GM23338 (cell line): ENCODE results near the gene ASAP2. TPM values are rescaled to one million over a fixed set of nuclear protein-coding genes. Genes with fewer than 3 reads are reported as not detected.

Experiments
- ATAC-seq: fragments of 200-7000 bp; cut with Tn5 transposase; 3 replicates; pipeline ENCODE4 v1.9.1; 2020
- DNase-seq: peaks from one replicate; pipeline ENCODE4 v3.0.0-alpha.2; 2015; ENCODE audit warnings: low spot score
- H2AFZ ChIP-seq: fragments of 200-600 bp; sonication (generic); 2 replicates; pipeline ENCODE4 v1.8.0; 2016; ENCODE audit warnings: antibody characterized with exemption, mild to moderate bottlenecking, moderate library complexity
- H3F3A ChIP-seq: fragments of 200-600 bp; sonication (generic); replicated peaks from 2 replicates; pipeline ENCODE4 v1.8.0; 2017; ENCODE audit warnings: antibody characterized with exemption, mixed run types, low read depth
- H3K27ac ChIP-seq: fragments of 200-600 bp; sonication (generic); 2 replicates; pipeline ENCODE4 v1.6.1; 2016; ENCODE audit warnings: low read depth
- H3K27me3 ChIP-seq: fragments of 200-600 bp; sonication (generic); 2 replicates; pipeline ENCODE4 v1.8.0; 2016; ENCODE audit warnings: mild to moderate bottlenecking, mixed run types, moderate library complexity; ENCODE audit not compliant: insufficient read depth
- H3K36me3 ChIP-seq: fragments of 200-600 bp; sonication (generic); 2 replicates; pipeline ENCODE4 v1.8.0; 2016; ENCODE audit warnings: mild to moderate bottlenecking; ENCODE audit not compliant: insufficient read depth
- H3K4me1 ChIP-seq: fragments of 200-600 bp; sonication (generic); 2 replicates; pipeline ENCODE4 v1.8.0; 2016; ENCODE audit warnings: mild to moderate bottlenecking, moderate library complexity; ENCODE audit not compliant: insufficient read depth
- H3K4me2 ChIP-seq: fragments of 200-600 bp; sonication (generic); 2 replicates; pipeline ENCODE4 v1.7.1; 2017; ENCODE audit warnings: mixed run types
- H3K4me3 ChIP-seq: fragments of 200-600 bp; sonication (generic); 2 replicates; pipeline ENCODE4 v1.6.1; 2016; ENCODE audit warnings: mixed run types
- H3K79me2 ChIP-seq: fragments of 200-600 bp; sonication (generic); replicated peaks from 2 replicates; pipeline ENCODE4 v1.8.0; 2017; ENCODE audit warnings: mild to moderate bottlenecking; ENCODE audit not compliant: insufficient read depth
- H3K9me2 ChIP-seq: fragments of 200-600 bp; sonication (generic); 2 replicates; pipeline ENCODE4 v1.8.0; 2017; ENCODE audit not compliant: insufficient read depth
- H4K20me1 ChIP-seq: fragments of 200-600 bp; sonication (generic); replicated peaks from 2 replicates; pipeline ENCODE4 v1.8.0; 2017; ENCODE audit warnings: mild to moderate bottlenecking; ENCODE audit not compliant: insufficient read depth
- H3K27ac Mint-ChIP-seq: 2 replicates; pipeline ENCODE4 v1.8.0; 2020; ENCODE audit warnings: inconsistent platforms, mild to moderate bottlenecking, moderate library complexity, mixed read lengths
- H3K27me3 Mint-ChIP-seq: 3 replicates; pipeline ENCODE4 v1.8.0; 2022; ENCODE audit warnings: low read depth, mild to moderate bottlenecking, moderate library complexity, mixed read lengths, inconsistent platforms; ENCODE audit not compliant: insufficient read depth, poor library complexity
- H3K36me3 Mint-ChIP-seq: 3 replicates; pipeline ENCODE4 v1.8.0; 2021; ENCODE audit warnings: low read depth, mild to moderate bottlenecking, inconsistent platforms, moderate library complexity, mixed read lengths
- H3K4me1 Mint-ChIP-seq: 3 replicates; pipeline ENCODE4 v1.8.0; 2020; ENCODE audit warnings: mild to moderate bottlenecking, inconsistent platforms, mixed read lengths
- H3K4me3 Mint-ChIP-seq: 3 replicates; pipeline ENCODE4 v1.8.0; 2021; ENCODE audit warnings: moderate library complexity, mild to moderate bottlenecking, inconsistent platforms, mixed read lengths
- H3K9me3 Mint-ChIP-seq: 3 replicates; pipeline ENCODE4 v1.8.0; 2020; ENCODE audit warnings: moderate library complexity, mild to moderate bottlenecking, inconsistent platforms, mixed read lengths
- CREB1 ChIP-seq: fragments of 250-450 bp; sonication (Bioruptor Pico); IDR thresholded peaks from 2 replicates; pipeline ENCODE4 v1.5.0; 2020; ENCODE audit warnings: low read depth, mild to moderate bottlenecking, moderate library complexity
- EZH2 ChIP-seq: fragments of 200-600 bp; sonication (generic); IDR thresholded peaks from one replicate; pipeline ENCODE4 v1.8.0; 2017; ENCODE audit warnings: antibody characterized with exemption, mild to moderate bottlenecking, low read depth; ENCODE audit not compliant: unreplicated experiment
- EZH2phosphoT487 ChIP-seq: fragments of 200-600 bp; sonication (generic); IDR thresholded peaks from one replicate; pipeline ENCODE4 v1.8.1; 2018; ENCODE audit warnings: antibody characterized with exemption; ENCODE audit not compliant: unreplicated experiment
- JUNB ChIP-seq: IDR thresholded peaks from one replicate; pipeline ENCODE4 v1.6.1; 2016; ENCODE audit warnings: antibody characterized with exemption; ENCODE audit not compliant: unreplicated experiment
- NANOG ChIP-seq: IDR thresholded peaks from 2 replicates; pipeline ENCODE4 v1.6.1; 2016; ENCODE audit warnings: antibody characterized with exemption, borderline replicate concordance
- POLR2AphosphoS5 ChIP-seq: IDR thresholded peaks from 2 replicates; pipeline ENCODE4 v1.6.1; 2016; ENCODE audit warnings: antibody characterized with exemption, low read depth
- STAT1 ChIP-seq: IDR thresholded peaks from one replicate; pipeline ENCODE4 v1.6.1; 2016; ENCODE audit warnings: antibody characterized with exemption; ENCODE audit not compliant: unreplicated experiment
- ZNF114 ChIP-seq: fragments of 250-450 bp; sonication (Bioruptor Pico); IDR thresholded peaks from 2 replicates; pipeline ENCODE4 v1.5.0; 2020; ENCODE audit warnings: mild to moderate bottlenecking, moderate library complexity
- ZNF331 ChIP-seq: fragments of 250-450 bp; sonication (Bioruptor Pico); IDR thresholded peaks from 2 replicates; pipeline ENCODE4 v1.5.0; 2020; ENCODE audit warnings: low read depth, mild to moderate bottlenecking, moderate library complexity
- polyA plus RNA-seq: library from polyadenylated mRNA; unstranded; fragments of >200 nt; fragmentation: Nextera tagmentation; extraction: Ambion mirVana; gene quantifications from 2 replicates; pipeline ENCODE4 v1.2.1, GENCODE V29; 2016
- total RNA-seq: library from RNA; depleted of rRNA; stranded (reverse); fragments of >200 nt; shearing (Covaris generic); gene quantifications from 2 replicates; pipeline ENCODE4 v1.2.3, GENCODE V29; 2014
- TF ChIP-seq, protein P1 (sequence below): fragments of 250-450 bp; sonication (Bioruptor Pico); IDR thresholded peaks from 2 replicates; pipeline ENCODE4 v1.5.0; 2020; ENCODE audit warnings: mild to moderate bottlenecking, moderate library complexity
- TF ChIP-seq, protein P2 (sequence below), 2 experiments: fragments of 200-600 bp in 1 of 2; sonication (generic) in 1 of 2; conservative IDR thresholded peaks; 2 replicates each; pipeline versions ENCODE4 v1.5.1 to v1.6.1; 2016 to 2017; ENCODE audit warnings: antibody characterized with exemption in 2 of 2, low read depth in 2 of 2, mild to moderate bottlenecking in 2 of 2, moderate library complexity in 1 of 2
- TF ChIP-seq, protein P3 (sequence below): IDR thresholded peaks from 2 replicates; pipeline ENCODE4 v1.6.1; 2016; ENCODE audit warnings: antibody characterized with exemption
- TF ChIP-seq, protein P4 (sequence below): IDR thresholded peaks from one replicate; pipeline ENCODE4 v1.6.1; 2018; ENCODE audit warnings: antibody characterized with exemption; ENCODE audit not compliant: unreplicated experiment

ASAP2 gene
- total and polyA plus RNA-seq, 2 experiments from 2014 or later: 2.6 to 15.6 TPM

DNA sequence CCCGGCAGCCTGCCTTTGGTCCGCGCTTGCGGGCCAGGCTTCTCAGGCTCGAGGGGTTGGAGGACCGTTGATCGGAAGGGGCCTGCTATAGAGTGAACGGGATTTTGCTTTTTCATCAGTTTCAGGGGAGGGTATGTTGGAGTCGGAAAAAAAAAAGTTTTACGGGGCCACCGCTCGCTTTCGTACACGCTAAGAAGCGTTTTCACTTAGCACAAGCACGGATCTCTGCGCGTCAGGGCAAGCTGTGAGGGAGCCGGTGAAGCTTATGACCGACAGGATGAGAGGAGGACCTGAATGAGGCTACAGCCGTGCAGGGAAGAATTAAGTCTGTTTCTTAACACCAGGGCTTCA lies 217.3 kb downstream of the ASAP2 start:
- ATAC-seq: peak; percentile 4; the same call in 2 of the 3 replicates
- Mint-ChIP-seq H3K36me3 (peaks cover 3% of the 10 kb centered on the region; the same call in 2 of the 3 replicates), H3K4me3 (no peak overlapping the region), H3K4me1 (peaks cover 9% of the 10 kb centered on the region), H3K27ac (peak overlapping the region; percentile 94), H3K9me3 (no peaks in the 10 kb centered on the region), H3K27me3 (peaks cover 15% of the 10 kb centered on the region)
- Histone ChIP-seq H2AFZ (peak overlapping the region; percentile 96; the same call in 1 of the 2 replicates), H3K9me2 (no peaks in the 10 kb centered on the region), H4K20me1 (peaks cover 23% of the 10 kb centered on the region), H3K36me3 (peaks cover 3% of the 10 kb centered on the region; the same call in 1 of the 2 replicates), H3K27me3 (no peaks in the 10 kb centered on the region), H3K4me2 (peak overlapping the region; percentile 97), H3K27ac (peak overlapping the region; percentile 95), H3K4me1 (peaks cover 7% of the 10 kb centered on the region), H3K4me3 (peak overlapping the region; percentile 93), H3F3A (0 out of 2 replicates have a peak, but pooled peaks cover 3% of the 10 kb centered on the region), H3K79me2 (peaks cover 72% of the 10 kb centered on the region)
- peak; percentile 35 for DNase-seq
- TF ChIP-seq STAT1 (no peak), JUNB (no peak), EZH2phosphoT487 (no peak), CREB1 (no peak), EZH2 (no peak), ZNF114 (CRISPR knock-in tag) (no peak), POLR2AphosphoS5 (no peak), ZNF331 (CRISPR knock-in tag) (no peak), NANOG (no peak)
- TF ChIP-seq, protein P1, sequence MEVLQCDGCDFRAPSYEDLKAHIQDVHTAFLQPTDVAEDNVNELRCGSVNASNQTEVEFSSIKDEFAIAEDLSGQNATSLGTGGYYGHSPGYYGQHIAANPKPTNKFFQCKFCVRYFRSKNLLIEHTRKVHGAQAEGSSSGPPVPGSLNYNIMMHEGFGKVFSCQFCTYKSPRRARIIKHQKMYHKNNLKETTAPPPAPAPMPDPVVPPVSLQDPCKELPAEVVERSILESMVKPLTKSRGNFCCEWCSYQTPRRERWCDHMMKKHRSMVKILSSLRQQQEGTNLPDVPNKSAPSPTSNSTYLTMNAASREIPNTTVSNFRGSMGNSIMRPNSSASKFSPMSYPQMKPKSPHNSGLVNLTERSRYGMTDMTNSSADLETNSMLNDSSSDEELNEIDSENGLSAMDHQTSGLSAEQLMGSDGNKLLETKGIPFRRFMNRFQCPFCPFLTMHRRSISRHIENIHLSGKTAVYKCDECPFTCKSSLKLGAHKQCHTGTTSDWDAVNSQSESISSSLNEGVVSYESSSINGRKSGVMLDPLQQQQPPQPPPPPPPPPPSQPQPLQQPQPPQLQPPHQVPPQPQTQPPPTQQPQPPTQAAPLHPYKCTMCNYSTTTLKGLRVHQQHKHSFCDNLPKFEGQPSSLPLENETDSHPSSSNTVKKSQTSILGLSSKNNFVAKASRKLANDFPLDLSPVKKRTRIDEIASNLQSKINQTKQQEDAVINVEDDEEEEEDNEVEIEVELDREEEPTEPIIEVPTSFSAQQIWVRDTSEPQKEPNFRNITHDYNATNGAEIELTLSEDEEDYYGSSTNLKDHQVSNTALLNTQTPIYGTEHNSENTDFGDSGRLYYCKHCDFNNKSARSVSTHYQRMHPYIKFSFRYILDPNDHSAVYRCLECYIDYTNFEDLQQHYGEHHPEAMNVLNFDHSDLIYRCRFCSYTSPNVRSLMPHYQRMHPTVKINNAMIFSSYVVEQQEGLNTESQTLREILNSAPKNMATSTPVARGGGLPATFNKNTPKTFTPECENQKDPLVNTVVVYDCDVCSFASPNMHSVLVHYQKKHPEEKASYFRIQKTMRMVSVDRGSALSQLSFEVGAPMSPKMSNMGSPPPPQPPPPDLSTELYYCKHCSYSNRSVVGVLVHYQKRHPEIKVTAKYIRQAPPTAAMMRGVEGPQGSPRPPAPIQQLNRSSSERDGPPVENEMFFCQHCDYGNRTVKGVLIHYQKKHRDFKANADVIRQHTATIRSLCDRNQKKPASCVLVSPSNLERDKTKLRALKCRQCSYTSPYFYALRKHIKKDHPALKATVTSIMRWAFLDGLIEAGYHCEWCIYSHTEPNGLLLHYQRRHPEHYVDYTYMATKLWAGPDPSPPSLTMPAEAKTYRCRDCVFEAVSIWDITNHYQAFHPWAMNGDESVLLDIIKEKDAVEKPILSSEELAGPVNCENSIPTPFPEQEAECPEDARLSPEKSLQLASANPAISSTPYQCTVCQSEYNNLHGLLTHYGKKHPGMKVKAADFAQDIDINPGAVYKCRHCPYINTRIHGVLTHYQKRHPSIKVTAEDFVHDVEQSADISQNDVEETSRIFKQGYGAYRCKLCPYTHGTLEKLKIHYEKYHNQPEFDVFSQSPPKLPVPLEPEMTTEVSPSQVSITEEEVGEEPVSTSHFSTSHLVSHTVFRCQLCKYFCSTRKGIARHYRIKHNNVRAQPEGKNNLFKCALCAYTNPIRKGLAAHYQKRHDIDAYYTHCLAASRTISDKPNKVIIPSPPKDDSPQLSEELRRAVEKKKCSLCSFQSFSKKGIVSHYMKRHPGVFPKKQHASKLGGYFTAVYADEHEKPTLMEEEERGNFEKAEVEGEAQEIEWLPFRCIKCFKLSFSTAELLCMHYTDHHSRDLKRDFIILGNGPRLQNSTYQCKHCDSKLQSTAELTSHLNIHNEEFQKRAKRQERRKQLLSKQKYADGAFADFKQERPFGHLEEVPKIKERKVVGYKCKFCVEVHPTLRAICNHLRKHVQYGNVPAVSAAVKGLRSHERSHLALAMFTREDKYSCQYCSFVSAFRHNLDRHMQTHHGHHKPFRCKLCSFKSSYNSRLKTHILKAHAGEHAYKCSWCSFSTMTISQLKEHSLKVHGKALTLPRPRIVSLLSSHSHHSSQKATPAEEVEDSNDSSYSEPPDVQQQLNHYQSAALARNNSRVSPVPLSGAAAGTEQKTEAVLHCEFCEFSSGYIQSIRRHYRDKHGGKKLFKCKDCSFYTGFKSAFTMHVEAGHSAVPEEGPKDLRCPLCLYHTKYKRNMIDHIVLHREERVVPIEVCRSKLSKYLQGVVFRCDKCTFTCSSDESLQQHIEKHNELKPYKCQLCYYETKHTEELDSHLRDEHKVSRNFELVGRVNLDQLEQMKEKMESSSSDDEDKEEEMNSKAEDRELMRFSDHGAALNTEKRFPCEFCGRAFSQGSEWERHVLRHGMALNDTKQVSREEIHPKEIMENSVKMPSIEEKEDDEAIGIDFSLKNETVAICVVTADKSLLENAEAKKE (CRISPR knock-in tag): no peak
- TF ChIP-seq, protein P2, sequence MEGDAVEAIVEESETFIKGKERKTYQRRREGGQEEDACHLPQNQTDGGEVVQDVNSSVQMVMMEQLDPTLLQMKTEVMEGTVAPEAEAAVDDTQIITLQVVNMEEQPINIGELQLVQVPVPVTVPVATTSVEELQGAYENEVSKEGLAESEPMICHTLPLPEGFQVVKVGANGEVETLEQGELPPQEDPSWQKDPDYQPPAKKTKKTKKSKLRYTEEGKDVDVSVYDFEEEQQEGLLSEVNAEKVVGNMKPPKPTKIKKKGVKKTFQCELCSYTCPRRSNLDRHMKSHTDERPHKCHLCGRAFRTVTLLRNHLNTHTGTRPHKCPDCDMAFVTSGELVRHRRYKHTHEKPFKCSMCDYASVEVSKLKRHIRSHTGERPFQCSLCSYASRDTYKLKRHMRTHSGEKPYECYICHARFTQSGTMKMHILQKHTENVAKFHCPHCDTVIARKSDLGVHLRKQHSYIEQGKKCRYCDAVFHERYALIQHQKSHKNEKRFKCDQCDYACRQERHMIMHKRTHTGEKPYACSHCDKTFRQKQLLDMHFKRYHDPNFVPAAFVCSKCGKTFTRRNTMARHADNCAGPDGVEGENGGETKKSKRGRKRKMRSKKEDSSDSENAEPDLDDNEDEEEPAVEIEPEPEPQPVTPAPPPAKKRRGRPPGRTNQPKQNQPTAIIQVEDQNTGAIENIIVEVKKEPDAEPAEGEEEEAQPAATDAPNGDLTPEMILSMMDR (conservative IDR thresholded peaks at IDR 0.05; ENCODE audit: low read depth in 2 of 2): no peak
- TF ChIP-seq, protein P3, sequence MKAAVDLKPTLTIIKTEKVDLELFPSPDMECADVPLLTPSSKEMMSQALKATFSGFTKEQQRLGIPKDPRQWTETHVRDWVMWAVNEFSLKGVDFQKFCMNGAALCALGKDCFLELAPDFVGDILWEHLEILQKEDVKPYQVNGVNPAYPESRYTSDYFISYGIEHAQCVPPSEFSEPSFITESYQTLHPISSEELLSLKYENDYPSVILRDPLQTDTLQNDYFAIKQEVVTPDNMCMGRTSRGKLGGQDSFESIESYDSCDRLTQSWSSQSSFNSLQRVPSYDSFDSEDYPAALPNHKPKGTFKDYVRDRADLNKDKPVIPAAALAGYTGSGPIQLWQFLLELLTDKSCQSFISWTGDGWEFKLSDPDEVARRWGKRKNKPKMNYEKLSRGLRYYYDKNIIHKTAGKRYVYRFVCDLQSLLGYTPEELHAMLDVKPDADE: no peak
- TF ChIP-seq, protein P4, sequence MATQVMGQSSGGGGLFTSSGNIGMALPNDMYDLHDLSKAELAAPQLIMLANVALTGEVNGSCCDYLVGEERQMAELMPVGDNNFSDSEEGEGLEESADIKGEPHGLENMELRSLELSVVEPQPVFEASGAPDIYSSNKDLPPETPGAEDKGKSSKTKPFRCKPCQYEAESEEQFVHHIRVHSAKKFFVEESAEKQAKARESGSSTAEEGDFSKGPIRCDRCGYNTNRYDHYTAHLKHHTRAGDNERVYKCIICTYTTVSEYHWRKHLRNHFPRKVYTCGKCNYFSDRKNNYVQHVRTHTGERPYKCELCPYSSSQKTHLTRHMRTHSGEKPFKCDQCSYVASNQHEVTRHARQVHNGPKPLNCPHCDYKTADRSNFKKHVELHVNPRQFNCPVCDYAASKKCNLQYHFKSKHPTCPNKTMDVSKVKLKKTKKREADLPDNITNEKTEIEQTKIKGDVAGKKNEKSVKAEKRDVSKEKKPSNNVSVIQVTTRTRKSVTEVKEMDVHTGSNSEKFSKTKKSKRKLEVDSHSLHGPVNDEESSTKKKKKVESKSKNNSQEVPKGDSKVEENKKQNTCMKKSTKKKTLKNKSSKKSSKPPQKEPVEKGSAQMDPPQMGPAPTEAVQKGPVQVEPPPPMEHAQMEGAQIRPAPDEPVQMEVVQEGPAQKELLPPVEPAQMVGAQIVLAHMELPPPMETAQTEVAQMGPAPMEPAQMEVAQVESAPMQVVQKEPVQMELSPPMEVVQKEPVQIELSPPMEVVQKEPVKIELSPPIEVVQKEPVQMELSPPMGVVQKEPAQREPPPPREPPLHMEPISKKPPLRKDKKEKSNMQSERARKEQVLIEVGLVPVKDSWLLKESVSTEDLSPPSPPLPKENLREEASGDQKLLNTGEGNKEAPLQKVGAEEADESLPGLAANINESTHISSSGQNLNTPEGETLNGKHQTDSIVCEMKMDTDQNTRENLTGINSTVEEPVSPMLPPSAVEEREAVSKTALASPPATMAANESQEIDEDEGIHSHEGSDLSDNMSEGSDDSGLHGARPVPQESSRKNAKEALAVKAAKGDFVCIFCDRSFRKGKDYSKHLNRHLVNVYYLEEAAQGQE: no peak
